ENCODE data around the gene WIPF1. TPM values are rescaled to one million over a fixed set of nuclear protein-coding genes. Genes with fewer than 3 reads are reported as not detected.

WIPF1 gene, protein sequence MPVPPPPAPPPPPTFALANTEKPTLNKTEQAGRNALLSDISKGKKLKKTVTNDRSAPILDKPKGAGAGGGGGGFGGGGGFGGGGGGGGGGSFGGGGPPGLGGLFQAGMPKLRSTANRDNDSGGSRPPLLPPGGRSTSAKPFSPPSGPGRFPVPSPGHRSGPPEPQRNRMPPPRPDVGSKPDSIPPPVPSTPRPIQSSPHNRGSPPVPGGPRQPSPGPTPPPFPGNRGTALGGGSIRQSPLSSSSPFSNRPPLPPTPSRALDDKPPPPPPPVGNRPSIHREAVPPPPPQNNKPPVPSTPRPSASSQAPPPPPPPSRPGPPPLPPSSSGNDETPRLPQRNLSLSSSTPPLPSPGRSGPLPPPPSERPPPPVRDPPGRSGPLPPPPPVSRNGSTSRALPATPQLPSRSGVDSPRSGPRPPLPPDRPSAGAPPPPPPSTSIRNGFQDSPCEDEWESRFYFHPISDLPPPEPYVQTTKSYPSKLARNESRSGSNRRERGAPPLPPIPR
- 11.8 and 19.1 TPM in 2 replicates for total RNA-seq

DNA sequence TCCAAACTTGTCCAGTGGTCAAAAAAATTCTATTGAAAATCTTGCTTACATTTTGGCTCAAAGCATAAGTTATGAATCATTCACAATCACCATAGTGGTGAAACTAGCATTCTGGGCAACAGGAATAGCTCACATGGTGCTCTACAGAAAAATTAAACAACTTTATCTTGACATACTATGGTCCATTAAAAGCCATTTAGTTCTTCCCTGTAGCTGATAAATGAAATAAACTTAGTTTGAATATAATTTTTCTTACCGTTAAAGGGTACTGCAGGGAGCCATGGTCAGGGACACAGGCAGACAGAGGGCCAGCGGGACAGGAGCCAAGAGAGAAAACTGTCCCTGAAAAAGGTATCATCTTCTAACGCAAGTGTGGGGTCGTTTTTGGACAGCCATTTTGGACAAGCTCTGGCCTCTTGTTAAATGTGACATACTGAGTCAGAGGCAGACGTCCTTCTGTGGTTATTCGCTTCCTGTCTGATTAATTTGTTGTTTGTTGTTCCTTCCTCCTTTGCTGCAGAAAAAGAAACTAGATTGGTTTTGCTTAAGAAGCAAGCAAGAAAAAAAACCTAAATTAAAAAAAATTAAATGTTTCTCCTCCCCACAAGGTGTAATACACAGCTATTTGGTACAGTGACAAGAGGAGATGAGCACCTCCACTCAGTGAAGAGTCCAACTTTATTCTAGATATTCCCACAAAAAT lies at the start of gene WIPF1:
TSS of gene WIPF1 (minus strand) at position 460 of the 703 bp plus-strand sequence. CDS start 12,231 bp downstream, outside the sequence.

Other genes starting within 250 kb of the WIPF1 start
- 10.1 and 23.0 TPM in 2 replicates for gene SCRN3, start 202.1 kb downstream of the WIPF1 start, total RNA-seq
- gene GPR155, start 110.8 kb downstream of the WIPF1 start, total RNA-seq: 1.5 and 2.5 TPM in 2 replicates
- gene CHRNA1, start 166.7 kb upstream of the WIPF1 start, total RNA-seq: 0.10 TPM in 1 of 2 replicates, not detected in the other

Measured in cardiac ventricle fibroblast (primary cell).